ENCODE data around the gene NWD2.
A peak's percentile ranks its signal among the peaks of the same experiment; 100 is the strongest.

NWD2 gene

DNA sequence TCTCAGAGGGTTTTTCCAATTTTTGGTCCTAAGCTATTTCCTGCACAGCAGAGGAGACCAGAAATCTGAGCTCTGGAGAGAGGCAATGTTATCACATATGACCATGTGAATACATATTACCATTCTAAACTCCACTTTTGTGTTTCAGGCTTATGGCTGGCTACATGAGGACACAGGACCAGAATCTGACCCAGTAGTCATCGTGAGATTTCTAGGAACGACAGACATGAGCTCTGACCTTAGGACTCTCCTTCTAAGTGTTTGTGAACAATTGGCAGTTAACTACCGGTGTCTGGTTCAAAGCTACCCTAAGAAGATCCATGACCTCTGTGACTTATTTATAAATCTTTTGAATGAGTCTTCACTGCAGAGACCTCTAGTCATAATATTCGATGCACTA, 198.6 kb downstream of the NWD2 start:
- Histone ChIP-seq H3K9me3 (ENCODE audit: control insufficient read depth in 1 of 2, low read length in 2 of 2) (no peaks in the 10 kb centered on the region), H3K4me1 (ENCODE audit: control insufficient read depth in 1 of 2, insufficient read depth in 2 of 2, low read length in 2 of 2) (no peaks in the 10 kb centered on the region), H3K36me3 (ENCODE audit: control insufficient read depth in 1 of 2, insufficient read depth in 2 of 2, low read length in 2 of 2) (no peaks in the 10 kb centered on the region), H3K27ac (ENCODE audit: low read length) (no peak overlapping the region), H3K4me3 (ENCODE audit: low read depth in 1 of 2, low read length in 2 of 2) (no peak overlapping the region), H3K27me3 (ENCODE audit: low read depth, low read length) (no peaks in the 10 kb centered on the region)

DNA sequence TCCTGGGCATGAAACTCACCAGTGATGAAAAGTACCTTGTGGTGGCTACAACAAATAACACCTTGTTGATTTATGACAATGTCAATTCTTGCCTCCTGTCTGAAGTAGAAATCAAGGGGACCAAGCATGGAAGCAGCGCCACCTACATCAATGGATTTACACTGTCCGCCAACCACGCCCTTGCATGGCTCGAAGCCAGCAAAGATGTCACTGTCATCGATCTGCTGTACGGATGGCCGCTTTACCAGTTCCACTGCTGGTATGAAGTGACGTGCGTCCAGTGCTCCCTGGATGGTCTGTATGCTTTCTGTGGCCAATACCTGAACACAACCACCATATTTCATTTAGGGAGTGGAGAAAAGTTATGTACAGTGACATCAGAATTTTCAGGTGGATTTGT, 200.5 kb downstream of the NWD2 start:
- H3K4me3 ChIP-seq (ENCODE audit: low read depth in 1 of 2, low read length in 2 of 2), result no peak overlapping the region
- H3K4me1 ChIP-seq (ENCODE audit: control insufficient read depth in 1 of 2, insufficient read depth in 2 of 2, low read length in 2 of 2), result no peaks in the 10 kb centered on the region

GRCh38 chr4:37446016-37446415, 201.5 kb downstream of the NWD2 start:
- no peaks in the 10 kb centered on the region for H3K36me3 ChIP-seq (ENCODE audit: control insufficient read depth in 1 of 2, insufficient read depth in 2 of 2, low read length in 2 of 2)
- no peaks in the 10 kb centered on the region for H3K27me3 ChIP-seq (ENCODE audit: low read depth, low read length)

More for the DNA sequence above, 200.5 kb downstream of the NWD2 start:
- H3K27me3 ChIP-seq (ENCODE audit: low read depth, low read length), result no peaks in the 10 kb centered on the region
- H3K9me3 ChIP-seq (ENCODE audit: control insufficient read depth in 1 of 2, low read length in 2 of 2), result no peaks in the 10 kb centered on the region
- no peak overlapping the region for H3K27ac ChIP-seq (ENCODE audit: low read length)
- H3K36me3 ChIP-seq (ENCODE audit: control insufficient read depth in 1 of 2, insufficient read depth in 2 of 2, low read length in 2 of 2), result no peaks in the 10 kb centered on the region

GRCh38 chr4:37447886-37448285, 203.3 kb downstream of the NWD2 start:
- H3K4me1 ChIP-seq (ENCODE audit: control insufficient read depth in 1 of 2, insufficient read depth in 2 of 2, low read length in 2 of 2), result no peaks in the 10 kb centered on the region

More at GRCh38 chr4:37446016-37446415, 201.5 kb downstream of the NWD2 start:
- Histone ChIP-seq H3K27ac (ENCODE audit: low read length) (no peak overlapping the region), H3K4me3 (ENCODE audit: low read depth in 1 of 2, low read length in 2 of 2) (no peak overlapping the region), H3K9me3 (ENCODE audit: control insufficient read depth in 1 of 2, low read length in 2 of 2) (no peaks in the 10 kb centered on the region), H3K4me1 (ENCODE audit: control insufficient read depth in 1 of 2, insufficient read depth in 2 of 2, low read length in 2 of 2) (no peaks in the 10 kb centered on the region)

GRCh38 chr4:37450309-37450708, 205.8 kb downstream of the NWD2 start:
- Histone ChIP-seq H3K4me1 (ENCODE audit: control insufficient read depth in 1 of 2, insufficient read depth in 2 of 2, low read length in 2 of 2) (peaks cover 0 to 9% of the 10 kb centered on the region in 2 donors), H3K27ac (ENCODE audit: low read length) (no peak overlapping the region), H3K27me3 (ENCODE audit: low read depth, low read length) (peaks cover 10% of the 10 kb centered on the region), H3K36me3 (ENCODE audit: control insufficient read depth in 1 of 2, insufficient read depth in 2 of 2, low read length in 2 of 2) (no peaks in the 10 kb centered on the region), H3K9me3 (ENCODE audit: control insufficient read depth in 1 of 2, low read length in 2 of 2) (no peaks in the 10 kb centered on the region), H3K4me3 (ENCODE audit: low read depth in 1 of 2, low read length in 2 of 2) (no peak overlapping the region)

More at GRCh38 chr4:37447886-37448285, 203.3 kb downstream of the NWD2 start:
- H3K27ac ChIP-seq (ENCODE audit: low read length), result no peak overlapping the region
- no peaks in the 10 kb centered on the region for H3K9me3 ChIP-seq (ENCODE audit: control insufficient read depth in 1 of 2, low read length in 2 of 2)
- H3K36me3 ChIP-seq (ENCODE audit: control insufficient read depth in 1 of 2, insufficient read depth in 2 of 2, low read length in 2 of 2), result no peaks in the 10 kb centered on the region
- H3K4me3 ChIP-seq (ENCODE audit: low read depth in 1 of 2, low read length in 2 of 2), result no peak overlapping the region
- H3K27me3 ChIP-seq (ENCODE audit: low read depth, low read length), result no peaks in the 10 kb centered on the region

GRCh38 chr4:37450911-37451310, 206.4 kb downstream of the NWD2 start:
- Histone ChIP-seq H3K4me1 (ENCODE audit: control insufficient read depth in 1 of 2, insufficient read depth in 2 of 2, low read length in 2 of 2) (peaks cover 0 to 9% of the 10 kb centered on the region in 2 donors), H3K27me3 (ENCODE audit: low read depth, low read length) (peaks cover 10% of the 10 kb centered on the region), H3K27ac (ENCODE audit: low read length) (no peak overlapping the region), H3K36me3 (ENCODE audit: control insufficient read depth in 1 of 2, insufficient read depth in 2 of 2, low read length in 2 of 2) (no peaks in the 10 kb centered on the region), H3K9me3 (ENCODE audit: control insufficient read depth in 1 of 2, low read length in 2 of 2) (no peaks in the 10 kb centered on the region), H3K4me3 (ENCODE audit: low read depth in 1 of 2, low read length in 2 of 2) (no peak overlapping the region)

- H3K4me3 ChIP-seq (ENCODE audit: low read depth in 1 of 2, low read length in 2 of 2), result no peak overlapping the region
- no peaks in the 10 kb centered on the region for H3K36me3 ChIP-seq (ENCODE audit: control insufficient read depth in 1 of 2, insufficient read depth in 2 of 2, low read length in 2 of 2)
- H3K27ac ChIP-seq (ENCODE audit: low read length), result no peak overlapping the region
- peaks cover 10% of the 10 kb centered on the region for H3K27me3 ChIP-seq (ENCODE audit: low read depth, low read length)
- peaks cover 0 to 9% of the 10 kb centered on the region in 2 donors for H3K4me1 ChIP-seq (ENCODE audit: control insufficient read depth in 1 of 2, insufficient read depth in 2 of 2, low read length in 2 of 2)
- H3K9me3 ChIP-seq (ENCODE audit: control insufficient read depth in 1 of 2, low read length in 2 of 2), result no peaks in the 10 kb centered on the region
Measured at GRCh38 chr4:37451656-37452055, 207.1 kb downstream of the NWD2 start.

GRCh38 chr4:37452952-37453280, 208.4 kb downstream of the NWD2 start:
- Histone ChIP-seq H3K27me3 (ENCODE audit: low read depth, low read length) (peaks cover 10% of the 10 kb centered on the region), H3K4me1 (ENCODE audit: control insufficient read depth in 1 of 2, insufficient read depth in 2 of 2, low read length in 2 of 2) (peaks cover 0 to 9% of the 10 kb centered on the region in 2 donors), H3K27ac (ENCODE audit: low read length) (no peak overlapping the region), H3K36me3 (ENCODE audit: control insufficient read depth in 1 of 2, insufficient read depth in 2 of 2, low read length in 2 of 2) (no peaks in the 10 kb centered on the region), H3K9me3 (ENCODE audit: control insufficient read depth in 1 of 2, low read length in 2 of 2) (no peaks in the 10 kb centered on the region), H3K4me3 (ENCODE audit: low read depth in 1 of 2, low read length in 2 of 2) (peak overlapping the region; percentile 65 to 81)

DNA sequence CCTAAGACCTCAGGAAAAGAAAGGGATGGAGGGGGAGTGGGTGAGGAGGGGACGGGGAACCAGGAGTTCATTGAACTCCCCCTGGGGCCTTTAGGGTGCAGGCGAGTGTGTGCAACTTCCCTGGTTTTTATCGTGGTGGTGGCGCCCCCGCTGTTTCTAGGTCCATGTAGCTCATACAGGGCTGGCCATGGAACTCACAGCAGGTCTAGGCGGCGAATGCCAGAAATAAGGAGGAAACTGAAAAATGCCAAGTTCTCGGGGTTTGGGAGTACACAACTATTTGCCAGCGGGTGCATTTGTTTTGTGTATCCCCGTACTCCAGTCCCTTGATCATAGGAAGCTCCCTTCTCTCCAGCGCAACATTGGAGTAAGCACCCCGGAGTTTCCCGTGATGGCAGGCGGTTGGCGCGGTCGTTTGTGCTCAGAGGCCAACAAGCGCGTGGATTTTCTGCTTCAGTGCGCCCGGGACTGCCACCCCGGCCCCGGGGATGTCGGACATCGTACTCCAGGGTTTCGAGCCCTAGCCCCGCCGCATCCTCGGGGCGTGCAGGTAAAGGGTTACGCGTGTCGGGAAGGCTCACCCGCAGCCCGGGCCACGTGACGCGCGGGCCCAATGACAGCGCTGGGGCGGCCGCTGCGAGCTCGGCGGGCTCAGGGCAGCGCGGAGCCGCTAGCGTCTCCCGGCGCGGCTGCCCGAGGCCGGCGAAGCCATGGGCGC, 208.9 kb downstream of the NWD2 start:
- H3K9me3 ChIP-seq (ENCODE audit: control insufficient read depth in 1 of 2, low read length in 2 of 2), result no peaks in the 10 kb centered on the region
- no peak overlapping the region for H3K27ac ChIP-seq (ENCODE audit: low read length)

GRCh38 chr4:37453999-37454800, 209.7 kb downstream of the NWD2 start:
- Histone ChIP-seq H3K4me1 (ENCODE audit: control insufficient read depth in 1 of 2, insufficient read depth in 2 of 2, low read length in 2 of 2) (peaks cover 0 to 9% of the 10 kb centered on the region in 2 donors), H3K4me3 (ENCODE audit: low read depth in 1 of 2, low read length in 2 of 2) (peak overlapping the region; percentile 43 to 81), H3K27me3 (ENCODE audit: low read depth, low read length) (peaks cover 10% of the 10 kb centered on the region), H3K27ac (ENCODE audit: low read length) (peak overlapping the region; percentile 70), H3K36me3 (ENCODE audit: control insufficient read depth in 1 of 2, insufficient read depth in 2 of 2, low read length in 2 of 2) (no peaks in the 10 kb centered on the region), H3K9me3 (ENCODE audit: control insufficient read depth in 1 of 2, low read length in 2 of 2) (no peaks in the 10 kb centered on the region)

More for the DNA sequence above, 208.9 kb downstream of the NWD2 start:
- H3K4me3 ChIP-seq (ENCODE audit: low read depth in 1 of 2, low read length in 2 of 2), result peak overlapping the region; percentile 65 to 81
- peaks cover 10% of the 10 kb centered on the region for H3K27me3 ChIP-seq (ENCODE audit: low read depth, low read length)
- H3K36me3 ChIP-seq (ENCODE audit: control insufficient read depth in 1 of 2, insufficient read depth in 2 of 2, low read length in 2 of 2), result no peaks in the 10 kb centered on the region
- H3K4me1 ChIP-seq (ENCODE audit: control insufficient read depth in 1 of 2, insufficient read depth in 2 of 2, low read length in 2 of 2), result peaks cover 0 to 9% of the 10 kb centered on the region in 2 donors

GRCh38 chr4:37455301-37456131, 211.0 kb downstream of the NWD2 start:
- peak overlapping the region; percentile 52 for H3K27ac ChIP-seq (ENCODE audit: low read length)
- no peaks in the 10 kb centered on the region for H3K9me3 ChIP-seq (ENCODE audit: control insufficient read depth in 1 of 2, low read length in 2 of 2)
- no peaks in the 10 kb centered on the region for H3K36me3 ChIP-seq (ENCODE audit: control insufficient read depth in 1 of 2, insufficient read depth in 2 of 2, low read length in 2 of 2)
- H3K4me1 ChIP-seq (ENCODE audit: control insufficient read depth in 1 of 2, insufficient read depth in 2 of 2, low read length in 2 of 2), result peaks cover 0 to 9% of the 10 kb centered on the region in 2 donors
- H3K4me3 ChIP-seq (ENCODE audit: low read depth in 1 of 2, low read length in 2 of 2), result peak overlapping the region in 1 of 2 donors; percentile 43
- peaks cover 10% of the 10 kb centered on the region for H3K27me3 ChIP-seq (ENCODE audit: low read depth, low read length)
